Measurements from ENCODE around the gene TALDO1.
"Not testable (repeated sequence)": the region's sequence is repeated elsewhere in the genome, so short reads cannot be mapped to it uniquely, and the experiment has no call there.

The TALDO1 gene

DNA sequence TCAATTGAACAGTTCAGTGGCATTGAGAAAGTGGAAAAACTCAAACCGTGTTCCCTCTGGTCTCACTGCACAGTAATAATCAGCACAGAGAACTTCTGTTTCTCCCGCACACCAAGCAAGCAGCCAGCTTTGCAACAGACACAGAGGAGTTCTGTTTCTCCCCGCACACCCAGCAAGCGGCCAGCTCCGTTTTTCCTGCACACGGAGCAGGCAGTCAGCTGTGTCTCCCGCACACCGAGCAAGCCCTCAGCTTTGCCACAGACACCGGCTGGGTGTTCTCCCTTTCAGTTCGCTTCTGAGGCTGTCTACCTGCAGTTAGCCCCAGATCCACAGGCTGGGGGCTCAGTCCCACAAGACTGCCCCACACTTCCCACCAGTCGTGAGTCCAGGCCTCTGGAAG lies 9.9 kb upstream of the TALDO1 start:
- ChIA-PET POLR2A (no interaction called here), CTCF (no interaction called here)
- TF ChIP-seq SP1 (IDR thresholded peaks at IDR 0.05) = no peak
- no peak for TF ChIP-seq L3MBTL2 (conservative IDR thresholded peaks at IDR 0.05)
- no peak for TF ChIP-seq CTBP1 (IDR thresholded peaks at IDR 0.05; ENCODE audit: borderline replicate concordance)
- TF ChIP-seq ZNF384 (IDR thresholded peaks at IDR 0.05) = no peak
- no peak for TF ChIP-seq SUZ12 (IDR thresholded peaks at IDR 0.05)
- no peak for TF ChIP-seq BHLHE40 (IDR thresholded peaks at IDR 0.05; ENCODE audit: borderline replicate concordance)
- no peak for TF ChIP-seq LEF1 (IDR thresholded peaks at IDR 0.05; ENCODE audit: borderline replicate concordance)
- TF ChIP-seq ELF4 (IDR thresholded peaks at IDR 0.05) = no peak
- TF ChIP-seq FOXK2 (IDR thresholded peaks at IDR 0.05) = no peak
- no peak for TF ChIP-seq NFRKB (IDR thresholded peaks at IDR 0.05)
- no peak for TF ChIP-seq FOXA1 (IDR thresholded peaks at IDR 0.05)
- no peak for TF ChIP-seq FOXM1 (IDR thresholded peaks at IDR 0.05; ENCODE audit: borderline replicate concordance)
- TF ChIP-seq, protein P1, sequence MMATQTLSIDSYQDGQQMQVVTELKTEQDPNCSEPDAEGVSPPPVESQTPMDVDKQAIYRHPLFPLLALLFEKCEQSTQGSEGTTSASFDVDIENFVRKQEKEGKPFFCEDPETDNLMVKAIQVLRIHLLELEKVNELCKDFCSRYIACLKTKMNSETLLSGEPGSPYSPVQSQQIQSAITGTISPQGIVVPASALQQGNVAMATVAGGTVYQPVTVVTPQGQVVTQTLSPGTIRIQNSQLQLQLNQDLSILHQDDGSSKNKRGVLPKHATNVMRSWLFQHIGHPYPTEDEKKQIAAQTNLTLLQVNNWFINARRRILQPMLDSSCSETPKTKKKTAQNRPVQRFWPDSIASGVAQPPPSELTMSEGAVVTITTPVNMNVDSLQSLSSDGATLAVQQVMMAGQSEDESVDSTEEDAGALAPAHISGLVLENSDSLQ (IDR thresholded peaks at IDR 0.05) = no peak
- TF ChIP-seq HDGF (IDR thresholded peaks at IDR 0.05; ENCODE audit: borderline replicate concordance) = no peak
- TF ChIP-seq TARDBP (IDR thresholded peaks at IDR 0.05) = no peak
- TF ChIP-seq ARNT (IDR thresholded peaks at IDR 0.05) = no peak
- no peak for DNase-seq (ENCODE audit: extremely low spot score)

DNA sequence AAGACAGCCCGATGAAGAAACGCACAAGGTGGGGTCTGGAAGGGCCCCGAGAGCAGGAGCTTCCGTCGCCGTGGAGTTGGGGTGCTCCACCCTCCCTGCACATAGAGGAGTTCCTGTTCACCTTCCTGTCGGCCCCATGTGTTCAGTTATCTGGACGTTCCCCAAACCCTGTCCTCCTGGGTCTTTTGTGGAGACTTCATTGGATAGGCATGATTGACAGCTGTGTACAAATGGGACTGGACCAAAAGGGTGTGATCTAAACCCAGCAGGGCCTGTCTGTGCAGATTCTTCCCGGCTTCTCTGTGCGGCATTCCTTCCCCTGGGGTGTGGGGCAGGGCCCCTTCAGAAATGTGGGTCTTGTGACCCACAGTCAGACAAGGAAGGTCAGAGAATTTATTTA lies 9.4 kb upstream of the TALDO1 start:
- POLR2A ChIA-PET; CTCF ChIA-PET; DNase-seq (ENCODE audit: extremely low spot score): not testable (repeated sequence)
- TF ChIP-seq, protein P1 (IDR thresholded peaks at IDR 0.05) = peak; percentile 82

DNA sequence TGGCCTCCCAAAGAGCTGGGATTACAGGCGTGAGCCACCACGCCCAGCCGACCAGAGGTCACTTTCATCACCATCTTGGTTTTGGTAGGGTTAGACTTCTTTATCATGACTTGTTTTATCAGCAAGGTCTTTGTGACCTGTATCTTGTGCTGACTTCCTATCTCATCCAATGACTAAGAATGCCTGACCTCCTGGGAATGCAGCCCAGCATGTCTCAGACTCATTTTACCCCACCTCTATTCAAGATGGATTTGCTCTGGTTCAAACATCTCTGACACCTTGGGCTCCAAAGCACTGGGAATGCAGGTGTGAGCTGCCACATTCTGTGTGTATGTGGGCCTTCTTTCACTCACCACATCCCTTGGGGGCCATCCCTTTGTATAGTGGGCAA lies 5.1 kb upstream of the TALDO1 start:
- DNase-seq (ENCODE audit: extremely low spot score) = no peak
- POLR2A ChIA-PET = no interaction called here
- TF ChIP-seq, protein P1 (IDR thresholded peaks at IDR 0.05) = no peak
- TF ChIP-seq ZNF384 (IDR thresholded peaks at IDR 0.05) (no peak), SUZ12 (IDR thresholded peaks at IDR 0.05) (no peak), BHLHE40 (IDR thresholded peaks at IDR 0.05; ENCODE audit: borderline replicate concordance) (no peak), ELF4 (IDR thresholded peaks at IDR 0.05) (no peak), HDGF (IDR thresholded peaks at IDR 0.05; ENCODE audit: borderline replicate concordance) (no peak), FOXM1 (IDR thresholded peaks at IDR 0.05; ENCODE audit: borderline replicate concordance) (no peak), LEF1 (IDR thresholded peaks at IDR 0.05; ENCODE audit: borderline replicate concordance) (no peak), L3MBTL2 (conservative IDR thresholded peaks at IDR 0.05) (no peak), SP1 (IDR thresholded peaks at IDR 0.05) (no peak), FOXK2 (IDR thresholded peaks at IDR 0.05) (no peak), FOXA1 (IDR thresholded peaks at IDR 0.05) (no peak), ARNT (IDR thresholded peaks at IDR 0.05) (no peak), CTBP1 (IDR thresholded peaks at IDR 0.05; ENCODE audit: borderline replicate concordance) (no peak), NFRKB (IDR thresholded peaks at IDR 0.05) (no peak)
- CTCF ChIA-PET = no interaction called here

DNA sequence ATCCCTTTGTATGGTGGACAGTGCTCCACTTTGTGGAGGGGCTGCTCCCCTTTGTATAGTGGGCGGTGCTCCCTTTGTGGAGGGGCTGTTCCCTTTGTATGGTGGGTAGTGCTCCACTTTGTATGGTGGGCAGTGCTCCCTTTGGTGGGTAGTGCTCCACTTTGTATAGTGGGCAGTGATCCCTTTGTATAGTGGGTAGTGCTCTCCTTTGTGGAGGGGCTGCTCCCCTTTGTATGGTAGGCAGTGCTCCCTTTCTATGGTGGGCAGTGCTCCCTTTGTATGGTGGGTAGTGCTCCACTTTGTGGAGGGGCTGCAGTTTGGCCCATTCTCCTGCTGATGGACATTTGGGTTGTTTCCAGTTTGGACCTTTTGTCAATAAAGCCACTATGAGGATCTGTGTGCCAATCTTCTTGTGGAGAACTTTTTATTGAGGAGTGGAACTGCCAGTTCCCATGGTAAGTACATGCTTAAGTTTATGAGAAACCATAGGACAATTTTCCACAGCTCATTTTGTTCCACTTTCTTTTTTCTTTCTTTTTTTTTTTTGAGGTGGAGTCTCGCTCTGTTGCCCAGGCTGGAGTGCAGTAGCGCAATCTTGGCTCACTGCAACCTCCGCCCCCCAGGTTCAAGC lies 4.6 kb upstream of the TALDO1 start:
- no peak for DNase-seq (ENCODE audit: extremely low spot score)
- POLR2A ChIA-PET = no interaction called here
- no peak for TF ChIP-seq ARNT (IDR thresholded peaks at IDR 0.05)
- CTCF ChIA-PET = interaction anchor here (0.8 kb wide), 1 partner anchor 11 kb away, joined by 3 read pairs; no protein-coding TSS in a partner anchor

DNA sequence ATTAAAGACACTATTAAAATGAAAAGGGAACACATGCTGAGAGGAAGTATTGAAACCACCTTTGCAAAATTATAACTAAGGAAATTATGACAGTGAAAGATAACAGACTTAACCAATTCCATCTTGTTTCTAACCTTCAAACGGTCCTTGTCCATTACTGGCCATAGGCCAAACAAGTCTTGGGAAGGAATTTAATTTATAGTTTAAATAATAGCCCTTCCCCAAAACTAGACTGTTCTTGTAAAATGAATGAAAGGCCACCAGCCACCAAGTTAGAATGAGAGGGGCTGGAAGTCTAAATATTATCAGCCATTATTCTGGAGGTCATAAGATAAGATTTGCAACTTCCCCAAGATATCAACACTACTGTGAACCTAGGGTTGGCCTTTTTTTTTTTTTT lies 1.8 kb upstream of the TALDO1 start:
- CTCF ChIA-PET = interaction anchor here (2.1 kb wide), 1 partner anchor 17 kb away, joined by 5 read pairs; no protein-coding TSS in a partner anchor
- POLR2A ChIA-PET = interaction anchor here (2.5 kb wide), 1 partner anchor 19 kb away, joined by 11 read pairs; no protein-coding TSS in a partner anchor
- no peak for DNase-seq (ENCODE audit: extremely low spot score)

DNA sequence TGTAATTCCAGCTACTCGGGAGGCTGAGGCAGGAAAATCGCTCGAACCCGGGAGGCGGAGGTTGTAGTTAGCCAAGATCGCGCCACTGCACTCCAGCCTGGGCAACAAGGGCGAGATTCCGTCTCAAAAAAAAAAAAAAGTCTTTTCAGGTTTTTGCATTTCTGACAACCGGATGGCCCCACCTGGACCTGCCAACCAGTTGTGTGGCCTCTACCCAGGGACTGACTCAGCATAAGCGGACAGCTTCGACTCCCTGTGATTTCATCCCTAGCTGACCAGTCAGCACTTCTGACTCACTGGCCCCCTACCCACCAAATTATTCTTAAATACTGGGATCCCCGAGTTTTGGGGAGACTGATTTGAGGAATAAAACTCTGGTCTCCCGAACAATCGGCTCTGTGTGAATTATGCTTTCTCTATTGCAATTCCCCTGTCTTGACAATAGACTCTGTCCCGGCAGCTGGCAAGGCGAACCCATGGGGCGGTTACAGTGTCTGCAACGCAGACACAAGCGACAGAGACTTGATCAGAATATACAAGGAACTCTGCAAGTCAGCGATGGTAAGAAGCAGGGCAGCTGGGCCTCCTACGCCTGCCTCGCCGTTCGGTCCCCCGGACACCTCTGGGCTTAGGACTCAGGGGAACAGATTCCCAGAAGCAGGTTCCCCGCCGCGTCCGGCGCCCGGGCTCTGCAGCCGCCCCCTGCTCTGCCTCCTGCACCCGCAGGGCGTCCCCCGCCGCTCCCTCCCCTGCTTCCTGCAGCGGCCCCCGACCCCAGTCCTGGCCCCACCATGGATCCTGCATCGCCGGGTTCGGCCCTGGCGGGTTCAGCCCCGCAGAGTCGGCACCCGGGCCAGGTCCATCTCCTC lies 741 bp upstream of the TALDO1 start:
- DNase-seq (ENCODE audit: extremely low spot score) = no peak
- CTCF ChIA-PET = interaction anchor here (0.6 to 1.0 kb wide), 4 partner anchors 17 to 165 kb away, joined by 3 read pairs; partner anchors contain the start of gene TMEM80
- POLR2A ChIA-PET = interaction anchor here (0.6 to 2.6 kb wide), 13 partner anchors 10 to 284 kb away, joined by 3 to 13 read pairs (median 3); no protein-coding TSS in a partner anchor
- TF ChIP-seq TARDBP (IDR thresholded peaks at IDR 0.05) (no peak), L3MBTL2 (conservative IDR thresholded peaks at IDR 0.05) (peak; percentile 49; the same call in 1 of the 2 replicates)

More for the DNA sequence above, 1.8 kb upstream of the TALDO1 start:
- no peak for TF ChIP-seq SP1 (IDR thresholded peaks at IDR 0.05)
- no peak for TF ChIP-seq NFRKB (IDR thresholded peaks at IDR 0.05)
- TF ChIP-seq CTBP1 (IDR thresholded peaks at IDR 0.05; ENCODE audit: borderline replicate concordance) = no peak
- TF ChIP-seq FOXA1 (IDR thresholded peaks at IDR 0.05) = no peak
- TF ChIP-seq HDGF (IDR thresholded peaks at IDR 0.05; ENCODE audit: borderline replicate concordance) = no peak
- no peak for TF ChIP-seq BHLHE40 (IDR thresholded peaks at IDR 0.05; ENCODE audit: borderline replicate concordance)
- no peak for TF ChIP-seq ARNT (IDR thresholded peaks at IDR 0.05)
- no peak for TF ChIP-seq SUZ12 (IDR thresholded peaks at IDR 0.05)
- TF ChIP-seq ELF4 (IDR thresholded peaks at IDR 0.05) = no peak
- no peak for TF ChIP-seq FOXM1 (IDR thresholded peaks at IDR 0.05; ENCODE audit: borderline replicate concordance)
